ENCODE measurements around the gene EML1. TPM values are rescaled to one million over a fixed set of nuclear protein-coding genes. Genes with fewer than 3 reads are reported as not detected.
"Not testable (repeated sequence)": the region's sequence is repeated elsewhere in the genome, so short reads cannot be mapped to it uniquely, and the experiment has no call there.

The EML1 gene
- total RNA-seq, 1 donor from 2014 or later = 46.9 TPM

GRCh38 chr14:99936738-99937474, 143.7 kb downstream of the EML1 start:
- no peak for DNase-seq (ENCODE audit: low spot score)

GRCh38 chr14:99937475-99938244, 144.4 kb downstream of the EML1 start:
- peak; percentile 28 for DNase-seq (ENCODE audit: low spot score)

GRCh38 chr14:99938376-99938775, 145.2 kb downstream of the EML1 start:
- no peak for DNase-seq (ENCODE audit: low spot score)

GRCh38 chr14:99938896-99939295, 145.7 kb downstream of the EML1 start:
- DNase-seq (ENCODE audit: low spot score) = no peak

GRCh38 chr14:99939421-99939820, 146.2 kb downstream of the EML1 start:
- DNase-seq (ENCODE audit: low spot score) = no peak

GRCh38 chr14:99940064-99940463, 146.9 kb downstream of the EML1 start:
- no peak for DNase-seq (ENCODE audit: low spot score)

- no peak for DNase-seq (ENCODE audit: low spot score)
Measured at GRCh38 chr14:99941211-99941610, 148.0 kb downstream of the EML1 start.

- DNase-seq (ENCODE audit: low spot score) = no peak
Measured at GRCh38 chr14:99943620-99944019, 150.4 kb downstream of the EML1 start.

- DNase-seq (ENCODE audit: low spot score) = no peak
Measured at GRCh38 chr14:99944241-99944651, 151.0 kb downstream of the EML1 start.

- DNase-seq (ENCODE audit: low spot score) = no peak
Measured at GRCh38 chr14:99945732-99946651, 152.8 kb downstream of the EML1 start.

- DNase-seq (ENCODE audit: low spot score) = no peak
Measured at GRCh38 chr14:99946652-99947489, 153.7 kb downstream of the EML1 start.

GRCh38 chr14:99947695-99948094, 154.5 kb downstream of the EML1 start:
- DNase-seq (ENCODE audit: low spot score) = no peak

GRCh38 chr14:99949011-99949732, 156.0 kb downstream of the EML1 start:
- not testable (repeated sequence) for DNase-seq (ENCODE audit: low spot score)

GRCh38 chr14:99950181-99950580, 157.0 kb downstream of the EML1 start:
- DNase-seq (ENCODE audit: low spot score) = no peak

GRCh38 chr14:99951085-99951484, 157.9 kb downstream of the EML1 start:
- no peak for DNase-seq (ENCODE audit: low spot score)

- DNase-seq (ENCODE audit: low spot score) = no peak
Measured at GRCh38 chr14:99952039-99952438, 158.8 kb downstream of the EML1 start.

GRCh38 chr14:99952453-99952852, 159.2 kb downstream of the EML1 start:
- DNase-seq (ENCODE audit: low spot score) = no peak

- no peak for DNase-seq (ENCODE audit: low spot score)
Measured at GRCh38 chr14:99955826-99956455, 162.7 kb downstream of the EML1 start.

- no peak for DNase-seq (ENCODE audit: low spot score)
Measured at GRCh38 chr14:99958380-99958779, 165.2 kb downstream of the EML1 start.
